Urothelium cell line (cell line): Measurements from ENCODE around the gene JAK1.
"Not testable (repeated sequence)": the region's sequence is repeated elsewhere in the genome, so short reads cannot be mapped to it uniquely, and the experiment has no call there.

Experiments used
- DNase-seq: peaks from one replicate; pipeline ENCODE4 v3.0.0; 2011; ENCODE audit warnings: low spot score, mixed read lengths
- FAIRE-seq: peaks from 2 replicates; lab custom pipeline; 2011; peaks lifted over from hg19 to GRCh38; lab: Jason Lieb, UNC

The JAK1 gene

GRCh38 chr1:64966158-64966971 lies at the start of gene JAK1:
TSS of gene JAK1 (minus strand) at chr1:64966549. CDS start at chr1:64886264, 80,285 bp downstream.
- DNase-seq: peak; percentile 99
- no peak for FAIRE-seq

DNA sequence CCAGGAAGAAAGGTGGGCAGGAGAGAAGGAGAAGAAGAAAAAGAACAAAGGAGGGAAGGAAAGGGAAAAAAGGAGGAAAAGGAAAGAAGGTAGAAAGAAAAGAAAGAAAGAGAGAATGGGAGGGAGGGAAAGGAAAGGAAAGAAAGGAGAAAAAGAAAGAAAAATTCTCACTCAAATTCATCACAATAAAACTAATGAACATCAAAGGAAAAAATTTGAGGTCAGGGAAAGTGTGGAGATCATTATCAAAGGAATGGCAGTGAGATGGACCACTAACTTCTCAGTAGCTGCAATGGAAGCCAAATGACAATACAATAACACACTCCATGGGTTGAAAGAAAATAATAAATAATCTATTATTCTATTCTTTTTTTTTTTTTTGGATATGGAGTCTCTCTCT lies 48.0 kb upstream of the JAK1 start:
- no peak for FAIRE-seq

GRCh38 chr1:65011983-65012382 lies 45.6 kb upstream of the JAK1 start:
- FAIRE-seq (no peak), DNase-seq (no peak)

More for the DNA sequence above, 48.0 kb upstream of the JAK1 start:
- no peak for DNase-seq

- DNase-seq (no peak), FAIRE-seq (no peak)
Observed at GRCh38 chr1:65009724-65010420, 43.5 kb upstream of the JAK1 start.

GRCh38 chr1:65009176-65009575 lies 42.8 kb upstream of the JAK1 start:
- FAIRE-seq: no peak
- no peak for DNase-seq

DNA sequence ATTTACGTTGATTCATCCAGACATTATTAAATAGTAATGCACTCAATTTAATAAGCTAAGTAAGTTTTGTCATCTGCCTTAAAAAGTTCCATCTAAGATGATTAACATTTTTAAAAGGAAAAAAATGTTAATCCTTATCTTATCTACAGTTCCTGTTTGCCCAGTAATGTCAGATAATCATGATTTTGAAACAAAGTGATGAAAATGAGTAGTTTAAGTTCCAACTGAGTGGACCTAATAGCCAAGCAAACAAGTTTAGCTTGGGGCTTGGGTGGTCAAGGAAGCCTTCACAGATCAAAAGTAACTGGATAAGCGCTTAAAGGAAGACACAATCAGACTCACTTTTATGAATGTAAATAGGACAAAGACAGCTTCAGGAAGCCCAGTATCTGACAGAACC lies 40.5 kb upstream of the JAK1 start:
- DNase-seq (no peak), FAIRE-seq (no peak)

GRCh38 chr1:65003316-65003664 lies 36.9 kb upstream of the JAK1 start:
- no peak for DNase-seq
- no peak for FAIRE-seq

- DNase-seq (peak; percentile 85), FAIRE-seq (no peak)
Observed at GRCh38 chr1:65002508-65003315, 36.4 kb upstream of the JAK1 start.

DNA sequence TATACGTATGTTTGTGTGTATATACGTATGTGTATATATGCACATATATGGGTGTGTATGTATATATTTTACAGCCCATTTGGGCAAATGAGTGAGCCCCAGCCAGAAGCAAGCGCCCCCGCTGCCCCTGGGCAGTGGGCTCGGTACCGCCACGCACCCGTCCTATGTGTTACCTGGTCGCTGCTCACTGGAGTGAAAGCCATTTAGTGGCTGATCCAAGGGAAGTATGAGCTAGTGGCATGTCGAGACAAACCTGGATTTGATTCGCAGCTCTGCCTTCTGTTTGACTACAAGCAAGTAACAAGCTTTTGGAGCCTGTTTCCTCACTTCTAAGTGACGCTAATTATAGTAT lies 35.8 kb upstream of the JAK1 start:
- DNase-seq: no peak
- no peak for FAIRE-seq

DNA sequence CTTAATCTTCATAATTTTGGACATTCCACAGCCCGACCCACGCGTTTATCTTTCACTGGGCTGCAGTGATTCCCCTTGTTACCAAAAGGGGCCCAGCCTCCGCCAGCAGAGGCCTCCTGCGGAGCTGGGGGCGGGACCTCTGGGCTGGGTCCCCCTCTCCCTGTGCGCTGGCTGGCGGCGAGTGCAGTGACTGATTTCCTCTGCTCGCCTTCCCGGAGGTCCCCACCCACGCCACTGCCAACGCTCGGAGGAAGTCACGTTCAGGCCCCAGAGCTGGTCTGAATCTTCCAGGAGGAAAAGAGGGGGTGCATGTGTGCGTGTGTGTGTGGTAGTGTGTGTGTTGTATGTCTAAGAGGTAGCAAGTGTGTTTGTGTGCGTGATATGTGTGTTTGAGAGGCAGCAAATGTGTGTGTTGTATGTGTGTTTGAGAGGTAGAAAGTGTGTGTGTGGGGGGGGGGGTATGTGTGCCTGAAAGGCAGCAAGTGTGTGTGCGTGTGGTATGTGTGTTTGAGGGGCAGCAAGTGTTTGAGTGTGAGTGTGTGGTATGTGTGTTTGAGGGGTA lies 35.0 kb upstream of the JAK1 start:
- FAIRE-seq (no peak), DNase-seq (no peak)

DNA sequence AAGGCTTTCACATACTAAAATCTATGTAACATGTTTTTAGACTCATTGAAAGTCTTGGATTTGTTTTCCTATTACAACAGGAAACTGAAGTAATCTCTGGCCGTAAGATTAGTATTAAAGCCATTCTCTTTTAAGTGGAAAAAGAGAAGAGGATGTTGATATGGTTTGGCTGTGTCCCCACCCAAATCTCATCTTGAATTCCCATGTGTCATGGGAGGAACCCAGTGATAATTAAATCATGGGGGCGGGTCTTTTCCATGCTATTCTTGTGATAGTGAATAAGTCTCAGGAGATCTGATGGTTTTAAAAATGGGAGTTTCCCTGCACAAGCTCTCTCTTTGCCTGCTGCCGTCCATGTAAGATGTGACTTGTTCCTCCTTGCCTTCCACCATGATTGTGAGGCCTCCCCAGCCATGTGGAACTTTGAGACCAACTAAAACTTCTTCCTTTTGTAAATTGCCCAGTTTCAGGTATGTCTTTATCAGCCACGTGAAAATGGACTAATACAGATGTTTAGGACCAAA lies 32.1 kb upstream of the JAK1 start:
- not testable (repeated sequence) for FAIRE-seq, DNase-seq

DNA sequence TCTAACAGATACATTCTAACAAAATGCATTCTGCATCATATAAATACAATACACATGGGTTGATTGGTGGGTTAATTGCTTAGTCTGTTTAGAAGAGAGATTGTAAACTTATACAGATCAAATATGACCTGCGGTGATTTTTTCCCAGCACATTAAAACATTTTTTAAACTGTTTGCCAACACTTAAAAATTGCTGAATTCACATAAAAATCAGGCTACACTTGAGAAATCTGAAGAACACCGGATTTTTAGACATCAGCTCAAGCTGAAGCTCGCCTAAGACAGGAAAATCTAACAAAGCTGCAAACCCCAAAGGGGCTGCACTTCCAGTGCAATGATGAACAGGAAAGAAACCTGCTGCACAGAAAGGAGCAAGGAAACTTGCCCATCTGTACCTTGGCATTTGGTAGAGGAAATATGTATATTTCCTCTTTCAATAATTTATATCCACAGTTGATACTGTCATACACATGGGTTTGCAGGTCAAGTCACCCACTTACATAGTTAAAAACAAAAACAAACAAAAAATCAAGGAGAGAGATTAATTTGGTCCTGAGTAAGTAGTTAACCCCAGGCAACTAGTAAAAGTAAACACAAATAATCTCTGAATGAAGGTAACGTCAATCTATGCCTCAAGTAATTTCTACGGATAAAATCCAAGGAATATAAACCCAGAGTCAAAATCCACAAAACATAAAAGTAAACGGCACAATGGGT lies 30.4 kb upstream of the JAK1 start:
- no peak for DNase-seq
- no peak for FAIRE-seq

- no peak for DNase-seq
- FAIRE-seq: no peak
Observed at GRCh38 chr1:64995316-64995715, 29.0 kb upstream of the JAK1 start.

DNA sequence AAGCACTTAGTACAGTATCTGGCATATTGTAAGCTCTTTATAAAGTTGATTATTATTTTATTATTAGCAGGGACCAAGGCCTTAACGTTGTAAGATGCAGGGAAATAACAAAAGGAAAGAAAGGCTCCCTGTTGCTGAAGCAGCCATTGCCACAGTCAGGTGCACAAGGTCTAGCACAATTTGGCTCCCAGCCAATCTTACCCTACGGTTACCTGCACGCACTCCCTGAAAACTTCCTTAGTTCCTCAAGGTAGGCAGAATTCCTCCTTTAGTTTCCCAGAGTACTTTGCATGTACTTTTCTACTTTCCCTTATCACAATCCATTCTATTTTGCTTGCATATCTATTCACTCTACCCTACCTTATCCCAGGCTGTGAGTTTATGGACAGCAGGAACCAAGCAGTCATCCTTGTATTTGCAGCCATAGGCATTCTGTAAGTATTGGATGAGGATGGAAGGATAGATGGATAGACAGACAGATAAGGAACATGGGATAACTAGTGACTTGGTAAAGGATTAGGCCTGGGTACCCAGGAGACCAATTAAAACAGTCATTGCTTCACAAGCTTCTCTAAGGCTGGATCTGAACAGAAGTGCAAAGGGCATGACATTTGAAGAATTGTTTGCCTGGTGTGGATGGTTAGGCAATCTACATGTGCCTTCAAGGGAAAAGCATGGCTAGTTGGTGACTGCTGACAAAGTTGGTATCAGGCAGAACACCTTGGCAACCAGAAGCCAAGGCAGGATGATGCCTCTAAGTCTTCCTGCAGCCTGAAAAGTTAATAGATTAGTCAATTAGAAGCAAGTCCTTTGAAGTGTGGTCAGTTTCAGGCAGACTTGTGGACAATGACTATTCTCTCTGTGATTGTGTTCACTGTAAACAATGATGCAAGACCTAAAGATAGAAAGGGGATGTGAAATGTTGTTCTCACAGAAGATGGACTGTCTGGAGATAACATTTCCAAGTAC lies 20.8 kb upstream of the JAK1 start:
- FAIRE-seq (no peak), DNase-seq (no peak)

GRCh38 chr1:64984737-64985136 lies 18.4 kb upstream of the JAK1 start:
- DNase-seq (no peak), FAIRE-seq (no peak)

DNA sequence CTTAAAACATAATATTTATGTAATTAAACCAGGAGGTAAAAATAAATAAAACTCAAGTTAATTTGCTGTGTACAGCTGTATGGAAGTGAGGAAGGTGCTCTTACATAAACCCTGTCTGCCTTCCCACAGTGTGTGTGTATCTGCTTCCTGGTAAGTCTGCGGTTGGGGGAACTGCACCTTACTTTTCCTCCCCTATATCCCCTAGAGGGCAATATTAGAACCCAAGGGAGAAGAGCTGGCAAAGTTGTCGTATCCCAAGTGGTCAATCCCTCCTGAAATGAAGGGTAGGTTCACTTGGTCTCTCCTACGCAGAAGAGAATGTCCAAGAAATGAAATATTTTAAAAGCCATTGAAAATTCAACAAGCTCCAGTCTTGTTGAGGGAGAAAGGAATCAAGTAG lies 17.8 kb upstream of the JAK1 start:
- DNase-seq (no peak), FAIRE-seq (no peak)

DNA sequence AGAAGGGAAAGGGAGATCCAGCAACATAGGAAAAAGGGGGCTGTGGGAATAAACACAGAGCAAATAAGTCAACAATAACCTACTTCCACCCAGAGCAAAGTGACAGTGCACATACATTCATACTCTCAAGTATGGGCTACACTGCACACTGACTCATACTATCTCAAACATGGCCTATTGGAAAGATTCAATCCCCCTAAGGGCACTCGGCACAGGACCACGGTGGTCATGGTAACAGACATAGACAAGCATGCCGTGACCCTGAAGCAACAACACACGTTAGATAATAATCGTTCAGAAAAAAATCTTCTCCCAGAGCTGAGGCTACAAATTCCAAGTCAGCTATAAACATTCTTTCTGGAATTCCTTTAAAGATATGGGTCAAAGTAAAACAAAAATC lies 16.8 kb upstream of the JAK1 start:
- DNase-seq (no peak), FAIRE-seq (no peak)

GRCh38 chr1:64981601-64982533 lies 15.5 kb upstream of the JAK1 start:
- no peak for FAIRE-seq
- no peak for DNase-seq
